Spleen (tissue), 11 donors: ENCODE measurements around the gene APOBR. TPM values are rescaled to one million over a fixed set of nuclear protein-coding genes. Genes with fewer than 3 reads are reported as not detected.

ENCODE experiments used
- DNase-seq: peaks from one replicate; pipeline ENCODE4 v3.0.0-alpha.2; 2020
- H3K27ac ChIP-seq, 8 donors: fragments of 200-600 bp; sonication (generic) in 7 of 8; 1 replicate in 4 of 8; 2 replicates in 4 of 8; pipeline versions ENCODE4 v1.5.0 to v1.8.0; 2016 to 2021; ENCODE audit warnings: inconsistent platforms in 4 of 8, mild to moderate bottlenecking in 4 of 8, moderate library complexity in 1 of 8
- H3K27me3 ChIP-seq, 7 donors: fragments of 200-600 bp; sonication (generic) in 6 of 7; replicated peaks in 1 of 7; 1 replicate in 4 of 7; 2 replicates in 3 of 7; pipeline versions ENCODE4 v1.5.0 to v1.8.0; 2016 to 2021; ENCODE audit warnings: inconsistent platforms in 3 of 7, mild to moderate bottlenecking in 1 of 7
- H3K36me3 ChIP-seq, 6 donors: fragments of 200-600 bp; sonication (generic) in 5 of 6; 1 replicate in 4 of 6; 2 replicates in 2 of 6; pipeline versions ENCODE4 v1.5.0 to v1.8.0; 2016 to 2021; ENCODE audit warnings: inconsistent platforms in 2 of 6
- H3K4me1 ChIP-seq, 6 donors: fragments of 200-600 bp; sonication (generic) in 5 of 6; 1 replicate in 3 of 6; 2 replicates in 3 of 6; pipeline versions ENCODE4 v1.5.0 to v1.8.0; 2016 to 2021; ENCODE audit warnings: inconsistent platforms in 3 of 6
- H3K4me3 ChIP-seq, 8 donors: fragments of 200-600 bp; sonication (generic) in 7 of 8; 1 replicate in 4 of 8; 2 replicates in 4 of 8; pipeline versions ENCODE4 v1.5.0 to v1.8.0; 2016 to 2021; ENCODE audit warnings: inconsistent platforms in 4 of 8, mild to moderate bottlenecking in 4 of 8, moderate library complexity in 2 of 8
- H3K9me3 ChIP-seq, 8 donors: fragments of 200-600 bp; sonication (generic) in 7 of 8; 1 replicate in 4 of 8; 2 replicates in 4 of 8; pipeline versions ENCODE4 v1.5.0 to v1.8.0; 2016 to 2021; ENCODE audit warnings: inconsistent platforms in 4 of 8
- CTCF ChIP-seq, 11 experiments: fragments of 200-600 bp in 7 of 11; fragments of 450-650 bp in 4 of 11; sonication (generic) in 4 of 11; IDR thresholded peaks in 8 of 11; conservative IDR thresholded peaks in 3 of 11; 1 replicate in 7 of 11; 2 replicates in 4 of 11; pipeline versions ENCODE4 v1.4.0 to v1.8.0; 2016 to 2021; ENCODE audit warnings: antibody characterized with exemption in 11 of 11, inconsistent platforms in 4 of 11, mild to moderate bottlenecking in 1 of 11
- POLR2A ChIP-seq, 3 donors: fragments of 450-650 bp; IDR thresholded peaks; one replicate each; pipeline ENCODE4 v1.5.1; 2017; ENCODE audit warnings: antibody characterized with exemption in 3 of 3, mild to moderate bottlenecking in 1 of 3
- POLR2AphosphoS5 ChIP-seq, 3 donors: sonication (generic); formaldehyde crosslinking; IDR thresholded peaks; one replicate each; pipeline ENCODE4 v1.5.1; 2017; ENCODE audit warnings: antibody characterized with exemption in 3 of 3
- WGBS, 5 donors: extraction: QIAGEN DNeasy Blood & Tissue Kit in 3 of 5; methylation state at CpG; one replicate each; pipeline versions ENCODE4 v1.1.5 to v1.1.7; 2013 to 2018; 5-methylcytosine and 5-hydroxymethylcytosine counted together
- intact Hi-C: fragments of 100-400 bp; cut with DNase I; formaldehyde crosslinking; loops from one replicate; pipeline ENCODE4 v1.15.0; 2023; ENCODE audit warnings: low total_unique reads
- polyA plus RNA-seq, 3 donors: library from polyadenylated mRNA; stranded (reverse); fragments of 200-250 nt; gene quantifications; one replicate each; pipeline ENCODE4 v1.2.1, GENCODE V29; 2013
- total RNA-seq, 7 donors: library from RNA; depleted of rRNA in 3 of 7; stranded (reverse); fragments of >200 nt in 3 of 7; fragmentation: NEBNext Ultra II Directional in 4 of 7; extraction: Animal tissue kit (Norgen Biotek cat#: 25700) in 4 of 7; gene quantifications; one replicate each; pipeline versions ENCODE4 v1.1.0 to v1.2.1, GENCODE V29; 2016 to 2021
- donor health status: healthy with polysubstance abuse.
- donor health status: DM: no; HTN: no; CAD: no; lungs with moderate emphysema.
- donor health status: DM: no; HTN: no; CAD: no.
- donor health status: Bipolar disorder and iron deficiency.
- donor health status: healthy.
- donor health status: DM: no; HTN: no; CAD: no.
- donor health status: DM: yes; HTN: yes; CAD: no.

Gene APOBR
- total and polyA plus RNA-seq, 10 donors = 3.3 to 58.4 (median 23.4) TPM

GRCh38 chr16:28486266-28486665 lies 8.2 kb upstream of the APOBR start:
- no peaks in the 10 kb centered on the region for H3K9me3 ChIP-seq
- intact Hi-C loops = no loop called here
- TF ChIP-seq POLR2A (IDR thresholded peaks at IDR 0.05) (no peak), POLR2AphosphoS5 (IDR thresholded peaks at IDR 0.05) (peak in 1 of 3 donors; percentile 40)
- H3K4me3 ChIP-seq = no peak overlapping the region
- peaks cover 8 to 33% (median 22%) of the 10 kb centered on the region in 6 donors for H3K4me1 ChIP-seq
- H3K27me3 ChIP-seq = no peaks in the 10 kb centered on the region
- H3K27ac ChIP-seq = no peak overlapping the region
- DNase-seq = no peak
- peaks cover 0 to 91% (median 73%) of the 10 kb centered on the region in 6 donors for H3K36me3 ChIP-seq
- 92 to 100% (median 98%) methylated on average over 1 to 5 of the region's 5 CpGs for WGBS, 5 donors

- H3K4me1 ChIP-seq = peaks cover 23 to 79% (median 57%) of the 10 kb centered on the region in 6 donors
- H3K9me3 ChIP-seq = no peaks in the 10 kb centered on the region
- H3K36me3 ChIP-seq = peaks cover 0 to 40% (median 31%) of the 10 kb centered on the region in 6 donors
- 0 to 2% (median 1%) methylated on average over 18 to 42 of the region's 42 CpGs for WGBS, 5 donors
- H3K4me3 ChIP-seq = peak overlapping the region; percentile 82 to 98 (median 94)
- intact Hi-C loops = loop anchor here (10.0 kb wide), 1 partner anchor 63 kb away; the partner anchor contains the start of gene SGF29
- TF ChIP-seq POLR2AphosphoS5 (IDR thresholded peaks at IDR 0.05) = peak in 1 of 3 donors; percentile 72
- TF ChIP-seq CTCF (IDR thresholded peaks at IDR 0.05 in 8 of 11, conservative IDR thresholded peaks at IDR 0.05 in 3 of 11) = peak in 2 of 11 experiments; percentile 23 to 29
- TF ChIP-seq POLR2A (IDR thresholded peaks at IDR 0.05) = no peak
- peak overlapping the region; percentile 93 to 99 (median 96) for H3K27ac ChIP-seq
- no peaks in the 10 kb centered on the region for H3K27me3 ChIP-seq
- DNase-seq = peak; percentile 90
Measured at GRCh38 chr16:28491230-28491969, 3.0 kb upstream of the APOBR start.

- H3K4me1 ChIP-seq = peaks cover 23 to 85% (median 63%) of the 10 kb centered on the region in 6 donors
- H3K9me3 ChIP-seq = no peaks in the 10 kb centered on the region
- H3K27ac ChIP-seq = peak within 1 kb of the TSS; percentile 93 to 99 (median 96)
- peaks cover 0 to 40% (median 25%) of the 10 kb centered on the region in 6 donors for H3K36me3 ChIP-seq
- WGBS, 5 donors = 0% methylated on average over 8 to 21 of the region's 21 CpGs
- H3K4me3 ChIP-seq = peak within 1 kb of the TSS; percentile 82 to 98 (median 94)
- H3K27me3 ChIP-seq = no peaks in the 10 kb centered on the region
- no peak for TF ChIP-seq CTCF (IDR thresholded peaks at IDR 0.05 in 8 of 11, conservative IDR thresholded peaks at IDR 0.05 in 3 of 11)
- TF ChIP-seq POLR2AphosphoS5 (IDR thresholded peaks at IDR 0.05) = peak; percentile 48 to 81 (median 77)
- TF ChIP-seq POLR2A (IDR thresholded peaks at IDR 0.05) = peak in 2 of 3 donors; percentile 32 to 48
- intact Hi-C loops = loop anchor here (10.0 kb wide), 1 partner anchor 63 kb away; the partner anchor contains the start of gene SGF29
- DNase-seq = peak; percentile 96
Measured at GRCh38 chr16:28491970-28492474, 2.4 kb upstream of the APOBR start, which contains the start of gene CLN3. CLN3 (minus strand) TSS chr16:28492074; CDS start chr16:28491759, 315 bp downstream.

GRCh38 chr16:28492511-28492910 lies 1.9 kb upstream of the APOBR start:
- peak overlapping the region in 7 of 8 donors; percentile 82 to 98 (median 93) for H3K4me3 ChIP-seq
- peaks cover 23 to 90% (median 65%) of the 10 kb centered on the region in 6 donors for H3K4me1 ChIP-seq
- H3K36me3 ChIP-seq = peaks cover 0 to 40% (median 21%) of the 10 kb centered on the region in 6 donors
- 45 to 58% (median 55%) methylated on average over 4 of the region's 4 CpGs for WGBS, 5 donors
- no peaks in the 10 kb centered on the region for H3K27me3 ChIP-seq
- intact Hi-C loops = loop anchor here (10.0 kb wide), 1 partner anchor 62 kb away; the partner anchor contains the start of gene SGF29
- TF ChIP-seq CTCF (IDR thresholded peaks at IDR 0.05 in 8 of 11, conservative IDR thresholded peaks at IDR 0.05 in 3 of 11) = no peak
- TF ChIP-seq POLR2A (IDR thresholded peaks at IDR 0.05) = no peak
- no peak for TF ChIP-seq POLR2AphosphoS5 (IDR thresholded peaks at IDR 0.05)
- DNase-seq = no peak
- H3K27ac ChIP-seq = peak overlapping the region; percentile 93 to 99 (median 96)
- no peaks in the 10 kb centered on the region for H3K9me3 ChIP-seq
